ENCODE measurements around the gene CDKN2B. TPM values are rescaled to one million over a fixed set of nuclear protein-coding genes. Genes with fewer than 3 reads are reported as not detected.

The CDKN2B gene
- total and polyA plus RNA-seq, 2 of the 4 experiments (the other 2 are of a cell fraction) = 3.6 to 8.2 TPM

GRCh38 chr9:22029231-22029630 is 20.1 kb upstream of the CDKN2B start:
- no CpG with 5 or more reads among the region's 4 CpGs for WGBS, 2 experiments (ENCODE audit: extremely low coverage in 2 of 2, insufficient read length in 1 of 2)
- Histone ChIP-seq H4K91ac (ENCODE audit: insufficient read depth, low read depth, low read length) (peak overlapping the region; percentile 73), H3K4me3 (ENCODE audit: insufficient read depth, low read depth, low read length) (no peak overlapping the region), H2BK120ac (ENCODE audit: low read depth, low read length) (peak overlapping the region; percentile 72; the same call in 1 of the 2 replicates), H2AK5ac (ENCODE audit: low read depth, low read length) (no peak overlapping the region; the same call in 1 of the 2 replicates), H2BK15ac (ENCODE audit: low read depth, low read length) (0 out of 3 replicates have a peak overlapping the region, but pooled peaks have one; percentile 39), H3K36me3 (ENCODE audit: control insufficient read depth, insufficient read depth, low read length) (peaks cover 1% of the 10 kb centered on the region; the same call in 1 of the 2 replicates), H2BK20ac (ENCODE audit: low read depth, low read length) (peak overlapping the region; percentile 84), H3K23ac (ENCODE audit: low read depth, low read length) (peak overlapping the region; percentile 89), H2AFZ (replicated peaks; ENCODE audit: low read length, poor library complexity) (no peak overlapping the region), H2AK9ac (replicated peaks; ENCODE audit: low read depth, low read length, poor library complexity) (no peak overlapping the region), H4K5ac (ENCODE audit: low read depth, low read length) (no peak overlapping the region), H4K8ac (ENCODE audit: low read depth in 2 of 2, low read length in 2 of 2) (no peak overlapping the region), H3K56ac (ENCODE audit: extremely low read depth, insufficient read depth, low read length) (no peak overlapping the region), H3K18ac (ENCODE audit: low read depth, low read length) (peak overlapping the region; percentile 89; the same call in 1 of the 2 replicates), H3K9me1 (ENCODE audit: insufficient read depth, low read length) (peaks cover 2% of the 10 kb centered on the region), H3K79me1 (ENCODE audit: low read depth in 1 of 2, low read length in 2 of 2) (0 out of 4 replicates have a peak, but pooled peaks cover 0 to 4% of the 10 kb centered on the region in 2 experiments), H3K27ac (ENCODE audit: insufficient read depth, low read length) (no peak overlapping the region), H3K27me3 (ENCODE audit: control insufficient read depth, insufficient read depth, low read length) (no peaks in the 10 kb centered on the region), H3K9ac (ENCODE audit: low read depth, low read length) (no peak overlapping the region), H3K4ac (ENCODE audit: low read depth, low read length) (peak overlapping the region; percentile 87), H3K9me3 (ENCODE audit: control insufficient read depth, insufficient read depth, low read length) (no peaks in the 10 kb centered on the region), H3K14ac (replicated peaks; ENCODE audit: low read depth, low read length) (peak overlapping the region; percentile 31; the same call in 1 of the 2 replicates), H4K20me1 (ENCODE audit: insufficient read depth, low read length) (no peaks in the 10 kb centered on the region), H3K4me1 (ENCODE audit: control insufficient read depth, insufficient read depth, low read length) (peaks cover 3% of the 10 kb centered on the region; the same call in 1 of the 2 replicates), H3K4me2 (ENCODE audit: low read depth, low read length) (no peak overlapping the region), H2BK5ac (ENCODE audit: low read depth, low read length, poor library complexity, severe bottlenecking) (no peak overlapping the region)
- no TSS peak for BruUV-seq (replicated peaks)
- DNase-seq (no peak), ATAC-seq (ENCODE audit: low read depth) (no peak; the same call in 1 of the 2 replicates)
- ChIA-PET POLR2A (ENCODE audit: unreplicated experiment) (no interaction called here), CTCF (interaction anchor here (1.0 kb wide), 2 partner anchors 11 to 20 kb away, joined by 3 to 4 read pairs; partner anchors contain the start of gene CDKN2B)
- intact Hi-C loops (cut with micrococcal nuclease) (no loop called here), dilution Hi-C loops (cut with HindIII; ENCODE audit: low sequenced_read_pairs, unreplicated experiment) (no loop called here), in situ Hi-C loops (cut with MboI; ENCODE audit: low sequenced_read_pairs) (no loop called here)
- no peak for TF ChIP-seq RFX5 (IDR thresholded peaks at IDR 0.05; ENCODE audit: low read depth, low read length)

Data from IMR-90 (cell line).